Activated CD4-positive, alpha-beta T cell treated with anti-CD3 and anti-CD28 coated beads, Interleukin-2, amount 10 ng/mL, durations not matched to agents 24 days and 14 days (primary cell): Measurements from ENCODE around the gene PAM. TPM values are rescaled to one million over a fixed set of nuclear protein-coding genes. Genes with fewer than 3 reads are reported as not detected.
"Not testable (repeated sequence)": the region's sequence is repeated elsewhere in the genome, so short reads cannot be mapped to it uniquely, and the experiment has no call there.

ENCODE experiments used
- DNase-seq: peaks from one replicate; pipeline ENCODE4 v3.0.0; 2022
- H3K27ac Mint-ChIP-seq: one replicate; pipeline ENCODE4 v1.8.0; 2022; ENCODE audit warnings: mild to moderate bottlenecking, mixed read lengths
- H3K27me3 Mint-ChIP-seq: one replicate; pipeline ENCODE4 v1.8.0; 2022; ENCODE audit warnings: mixed read lengths
- H3K36me3 Mint-ChIP-seq: one replicate; pipeline ENCODE4 v1.8.0; 2022; ENCODE audit warnings: low read depth, mild to moderate bottlenecking, mixed read lengths
- H3K4me1 Mint-ChIP-seq: one replicate; pipeline ENCODE4 v1.8.0; 2021; ENCODE audit warnings: mixed read lengths
- H3K4me3 Mint-ChIP-seq: one replicate; pipeline ENCODE4 v1.8.0; 2022; ENCODE audit warnings: mild to moderate bottlenecking, moderate library complexity, mixed read lengths
- H3K9me3 Mint-ChIP-seq: one replicate; pipeline ENCODE4 v1.8.0; 2021; ENCODE audit warnings: mixed read lengths
- intact Hi-C: fragments of 100-400 bp; cut with micrococcal nuclease; formaldehyde crosslinking; loops from one replicate; pipeline ENCODE4 v1.15.1; 2023
- total RNA-seq: library from RNA; stranded (reverse); gene quantifications from 2 replicates; pipeline ENCODE4 v1.2.3, GENCODE V29; 2022

Gene PAM
- total RNA-seq, 1 donor from 2014 or later, result 72.2 TPM

GRCh38 chr5:102775756-102776155 is 20.7 kb downstream of the PAM start:
- not testable (repeated sequence) for DNase-seq, H3K27me3 Mint-ChIP-seq
- intact Hi-C loops, result loop anchor here (5.0 kb wide), 1 partner anchor 162 kb away; no protein-coding TSS in a partner anchor
- Mint-ChIP-seq H3K9me3 (peaks cover 12% of the 10 kb centered on the region), H3K27ac (peak overlapping the region; percentile 88), H3K4me3 (peak overlapping the region; percentile 34), H3K4me1 (peaks cover 61% of the 10 kb centered on the region), H3K36me3 (peaks cover 26% of the 10 kb centered on the region)

GRCh38 chr5:102777099-102777498 is 22.0 kb downstream of the PAM start:
- Mint-ChIP-seq H3K36me3 (peaks cover 23% of the 10 kb centered on the region), H3K27ac (peak overlapping the region; percentile 25), H3K4me1 (peaks cover 51% of the 10 kb centered on the region), H3K4me3 (peak overlapping the region; percentile 22), H3K9me3 (peaks cover 12% of the 10 kb centered on the region), H3K27me3 (no peaks in the 10 kb centered on the region)
- intact Hi-C loops, result loop anchor here (5.0 kb wide), 1 partner anchor 160 kb away; no protein-coding TSS in a partner anchor
- DNase-seq, result no peak

- peaks cover 28% of the 10 kb centered on the region for H3K36me3 Mint-ChIP-seq
- peak overlapping the region; percentile 89 for H3K27ac Mint-ChIP-seq
- peaks cover 12% of the 10 kb centered on the region for H3K9me3 Mint-ChIP-seq
- intact Hi-C loops, result loop anchor here (1.0 to 5.0 kb wide), 7 partner anchors 10 to 434 kb away; partner anchors contain the start of genes GIN1 and PPIP5K2
- no peaks in the 10 kb centered on the region for H3K27me3 Mint-ChIP-seq
- DNase-seq, result no peak
- H3K4me1 Mint-ChIP-seq, result peaks cover 54% of the 10 kb centered on the region
- H3K4me3 Mint-ChIP-seq, result peak overlapping the region; percentile 47
These were observed 23.4 kb downstream of the PAM start for GRCh38 chr5:102778478-102778877.

- Mint-ChIP-seq H3K4me1 (peaks cover 51% of the 10 kb centered on the region), H3K4me3 (no peak overlapping the region), H3K9me3 (peaks cover 4% of the 10 kb centered on the region), H3K27me3 (no peaks in the 10 kb centered on the region), H3K36me3 (peaks cover 22% of the 10 kb centered on the region), H3K27ac (no peak overlapping the region)
- DNase-seq, result no peak
- intact Hi-C loops, result loop anchor here (2.0 to 10.0 kb wide), 3 partner anchors 101 to 261 kb away; no protein-coding TSS in a partner anchor
These were observed 26.3 kb downstream of the PAM start for GRCh38 chr5:102781359-102781758.

GRCh38 chr5:102781786-102782185 is 26.7 kb downstream of the PAM start:
- H3K4me3 Mint-ChIP-seq, result no peak overlapping the region
- peaks cover 46% of the 10 kb centered on the region for H3K4me1 Mint-ChIP-seq
- H3K27ac Mint-ChIP-seq, result no peak overlapping the region

GRCh38 chr5:102782217-102782872 is 27.2 kb downstream of the PAM start:
- DNase-seq, result no peak
- Mint-ChIP-seq H3K4me3 (no peak overlapping the region), H3K4me1 (peaks cover 41% of the 10 kb centered on the region), H3K27ac (no peak overlapping the region), H3K36me3 (peaks cover 22% of the 10 kb centered on the region), H3K27me3 (no peaks in the 10 kb centered on the region), H3K9me3 (peaks cover 4% of the 10 kb centered on the region)
- intact Hi-C loops, result loop anchor here (5.0 to 10.0 kb wide), 2 partner anchors 182 to 260 kb away; no protein-coding TSS in a partner anchor

More at GRCh38 chr5:102781786-102782185, 26.7 kb downstream of the PAM start:
- peaks cover 22% of the 10 kb centered on the region for H3K36me3 Mint-ChIP-seq
- intact Hi-C loops, result loop anchor here (2.0 to 10.0 kb wide), 3 partner anchors 101 to 261 kb away; no protein-coding TSS in a partner anchor
- peaks cover 4% of the 10 kb centered on the region for H3K9me3 Mint-ChIP-seq
- no peaks in the 10 kb centered on the region for H3K27me3 Mint-ChIP-seq
- DNase-seq, result no peak

GRCh38 chr5:102787134-102787533 is 32.0 kb downstream of the PAM start:
- intact Hi-C loops, result loop anchor here (10.0 kb wide), 1 partner anchor 178 kb away; no protein-coding TSS in a partner anchor
- Mint-ChIP-seq H3K4me3 (no peak overlapping the region), H3K9me3 (peaks cover 4% of the 10 kb centered on the region), H3K27me3 (no peaks in the 10 kb centered on the region), H3K27ac (no peak overlapping the region), H3K36me3 (peaks cover 20% of the 10 kb centered on the region), H3K4me1 (peaks cover 23% of the 10 kb centered on the region)
- no peak for DNase-seq

GRCh38 chr5:102788788-102789187 is 33.7 kb downstream of the PAM start:
- no peak overlapping the region for H3K4me3 Mint-ChIP-seq
- H3K27me3 Mint-ChIP-seq, result no peaks in the 10 kb centered on the region
- intact Hi-C loops, result loop anchor here (10.0 kb wide), 1 partner anchor 176 kb away; no protein-coding TSS in a partner anchor
- H3K27ac Mint-ChIP-seq, result no peak overlapping the region
- peaks cover 4% of the 10 kb centered on the region for H3K9me3 Mint-ChIP-seq
- peaks cover 19% of the 10 kb centered on the region for H3K4me1 Mint-ChIP-seq
- H3K36me3 Mint-ChIP-seq, result peaks cover 14% of the 10 kb centered on the region
- no peak for DNase-seq

- peaks cover 16% of the 10 kb centered on the region for H3K4me1 Mint-ChIP-seq
- no peaks in the 10 kb centered on the region for H3K27me3 Mint-ChIP-seq
- intact Hi-C loops, result loop anchor here (10.0 kb wide), 1 partner anchor 175 kb away; no protein-coding TSS in a partner anchor
- H3K27ac Mint-ChIP-seq, result no peak overlapping the region
- peaks cover 4% of the 10 kb centered on the region for H3K9me3 Mint-ChIP-seq
- H3K4me3 Mint-ChIP-seq, result no peak overlapping the region
- DNase-seq, result no peak
- peaks cover 9% of the 10 kb centered on the region for H3K36me3 Mint-ChIP-seq
These were observed 34.4 kb downstream of the PAM start for GRCh38 chr5:102789469-102789868.

GRCh38 chr5:102790748-102791147 is 35.6 kb downstream of the PAM start:
- DNase-seq, result no peak
- no peak overlapping the region for H3K4me3 Mint-ChIP-seq
- intact Hi-C loops, result loop anchor here (5.0 kb wide), 1 partner anchor 208 kb away; no protein-coding TSS in a partner anchor
- no peak overlapping the region for H3K27ac Mint-ChIP-seq
- no peaks in the 10 kb centered on the region for H3K9me3 Mint-ChIP-seq
- peaks cover 9% of the 10 kb centered on the region for H3K4me1 Mint-ChIP-seq
- H3K36me3 Mint-ChIP-seq, result peaks cover 3% of the 10 kb centered on the region
- no peaks in the 10 kb centered on the region for H3K27me3 Mint-ChIP-seq

GRCh38 chr5:102792705-102793104 is 37.6 kb downstream of the PAM start:
- no peaks in the 10 kb centered on the region for H3K27me3 Mint-ChIP-seq
- no peak overlapping the region for H3K27ac Mint-ChIP-seq
- peaks cover 8% of the 10 kb centered on the region for H3K36me3 Mint-ChIP-seq
- H3K9me3 Mint-ChIP-seq, result no peaks in the 10 kb centered on the region
- peaks cover 15% of the 10 kb centered on the region for H3K4me1 Mint-ChIP-seq
- intact Hi-C loops, result loop anchor here (1.0 to 5.0 kb wide), 2 partner anchors 111 to 210 kb away; no protein-coding TSS in a partner anchor
- DNase-seq, result no peak
- H3K4me3 Mint-ChIP-seq, result no peak overlapping the region

GRCh38 chr5:102794047-102794446 is 38.9 kb downstream of the PAM start:
- Mint-ChIP-seq H3K27me3 (no peaks in the 10 kb centered on the region), H3K9me3 (no peaks in the 10 kb centered on the region), H3K27ac (no peak overlapping the region), H3K4me3 (no peak overlapping the region), H3K36me3 (peaks cover 8% of the 10 kb centered on the region), H3K4me1 (peaks cover 20% of the 10 kb centered on the region)
- no peak for DNase-seq
- intact Hi-C loops, result loop anchor here (5.0 kb wide), 1 partner anchor 212 kb away; no protein-coding TSS in a partner anchor

GRCh38 chr5:102794677-102795331 is 39.7 kb downstream of the PAM start:
- intact Hi-C loops, result loop anchor here (5.0 kb wide), 1 partner anchor 213 kb away; no protein-coding TSS in a partner anchor
- no peaks in the 10 kb centered on the region for H3K9me3 Mint-ChIP-seq
- no peaks in the 10 kb centered on the region for H3K27me3 Mint-ChIP-seq
- DNase-seq, result no peak
- no peak overlapping the region for H3K27ac Mint-ChIP-seq
- peaks cover 8% of the 10 kb centered on the region for H3K36me3 Mint-ChIP-seq
- H3K4me3 Mint-ChIP-seq, result no peak overlapping the region
- peaks cover 20% of the 10 kb centered on the region for H3K4me1 Mint-ChIP-seq

GRCh38 chr5:102795526-102795925 is 40.4 kb downstream of the PAM start:
- no peaks in the 10 kb centered on the region for H3K27me3 Mint-ChIP-seq
- no peaks in the 10 kb centered on the region for H3K9me3 Mint-ChIP-seq
- peaks cover 25% of the 10 kb centered on the region for H3K4me1 Mint-ChIP-seq
- DNase-seq, result no peak
- H3K4me3 Mint-ChIP-seq, result no peak overlapping the region
- peaks cover 10% of the 10 kb centered on the region for H3K36me3 Mint-ChIP-seq
- intact Hi-C loops, result no loop called here
- no peak overlapping the region for H3K27ac Mint-ChIP-seq
